Gastroesophageal sphincter (tissue), 4 donors: ENCODE results near the gene CDK14. TPM values are rescaled to one million over a fixed set of nuclear protein-coding genes. Genes with fewer than 3 reads are reported as not detected.

Experiments used
- ATAC-seq: fragments of 150-250 bp; one replicate; pipeline ENCODE4 v1.9.1; 2016; ENCODE audit warnings: mild to moderate bottlenecking, moderate library complexity
- H3K27ac ChIP-seq, 4 donors: fragments of 200-600 bp; sonication (generic) in 3 of 4; 1 replicate in 3 of 4; 2 replicates in 1 of 4; pipeline ENCODE4 v1.5.1; 2016 to 2019
- H3K27me3 ChIP-seq: fragments of 200-600 bp; sonication (generic); one replicate; pipeline ENCODE4 v1.5.1; 2019
- H3K36me3 ChIP-seq, 2 donors: fragments of 200-600 bp; sonication (generic); one replicate each; pipeline ENCODE4 v1.5.1; 2019; ENCODE audit warnings: control low read depth in 1 of 2
- H3K4me1 ChIP-seq, 3 donors: fragments of 200-600 bp; sonication (generic); 1 replicate in 2 of 3; 2 replicates in 1 of 3; pipeline ENCODE4 v1.5.1; 2016 to 2019; ENCODE audit warnings: control low read depth in 2 of 3
- H3K4me3 ChIP-seq, 2 donors: fragments of 200-600 bp; sonication (generic); one replicate each; pipeline ENCODE4 v1.5.1; 2019; ENCODE audit warnings: mild to moderate bottlenecking in 1 of 2, moderate library complexity in 1 of 2
- H3K9me3 ChIP-seq, 3 donors: fragments of 200-600 bp; sonication (generic); one replicate each; pipeline ENCODE4 v1.5.1; 2017 to 2019; ENCODE audit warnings: control low read depth in 2 of 3
- CTCF ChIP-seq, 4 experiments: fragments of 200-600 bp in 2 of 4; fragments of 450-650 bp in 2 of 4; sonication (generic) in 1 of 4; IDR thresholded peaks; one replicate each; pipeline ENCODE4 v1.5.1; 2017 to 2019; ENCODE audit warnings: antibody characterized with exemption in 4 of 4, mild to moderate bottlenecking in 2 of 4, moderate library complexity in 2 of 4
- EP300 ChIP-seq: sonication (generic); formaldehyde crosslinking; IDR thresholded peaks from one replicate; pipeline ENCODE4 v1.6.1; 2017; ENCODE audit warnings: antibody characterized with exemption, mild to moderate bottlenecking
- POLR2A ChIP-seq, 2 donors: fragments of 450-650 bp; IDR thresholded peaks; one replicate each; pipeline ENCODE4 v1.6.1; 2017; ENCODE audit warnings: antibody characterized with exemption in 2 of 2, mild to moderate bottlenecking in 2 of 2, moderate library complexity in 1 of 2
- POLR2AphosphoS5 ChIP-seq: sonication (generic); formaldehyde crosslinking; IDR thresholded peaks from one replicate; pipeline ENCODE4 v1.6.1; 2017; ENCODE audit warnings: antibody characterized with exemption
- WGBS, 2 donors: methylation state at CpG; one replicate each; pipeline ENCODE4 v1.1.5; 2018; ENCODE audit warnings: low coverage in 1 of 2; 5-methylcytosine and 5-hydroxymethylcytosine counted together
- total RNA-seq, 4 donors: library from RNA; depleted of rRNA; stranded (reverse); fragments of >200 nt; gene quantifications; one replicate each; pipeline ENCODE4 v1.1.0, GENCODE V29; 2016

Gene CDK14
- total RNA-seq, 4 donors from 2014 or later: 14.8 to 28.7 (median 18.4) TPM

- 25 to 43% methylated on average over 1 of the region's 1 CpG for WGBS, 2 donors
- no peaks in the 10 kb centered on the region for H3K36me3 ChIP-seq
- no peaks in the 10 kb centered on the region for H3K9me3 ChIP-seq
- H3K4me1 ChIP-seq: peaks cover 0 to 4% (median 0%) of the 10 kb centered on the region in 3 donors
- no peaks in the 10 kb centered on the region for H3K27me3 ChIP-seq
- H3K27ac ChIP-seq: no peak overlapping the region
- TF ChIP-seq EP300: no peak
- TF ChIP-seq CTCF (IDR thresholded peaks at IDR 0.05): no peak
- no peak for TF ChIP-seq POLR2A (IDR thresholded peaks at IDR 0.05)
- TF ChIP-seq POLR2AphosphoS5: no peak
- no peak for ATAC-seq
- H3K4me3 ChIP-seq: no peak overlapping the region
Measured at GRCh38 chr7:90891529-90891928, 295.4 kb downstream of the CDK14 start.

- TF ChIP-seq EP300: no peak
- no peak for TF ChIP-seq POLR2AphosphoS5
- TF ChIP-seq CTCF (IDR thresholded peaks at IDR 0.05): no peak
- TF ChIP-seq POLR2A (IDR thresholded peaks at IDR 0.05): no peak
- ATAC-seq: no peak
- Histone ChIP-seq H3K4me1 (no peaks in the 10 kb centered on the region), H3K36me3 (no peaks in the 10 kb centered on the region), H3K27me3 (no peaks in the 10 kb centered on the region), H3K27ac (no peak overlapping the region), H3K4me3 (no peak overlapping the region), H3K9me3 (no peaks in the 10 kb centered on the region)
- WGBS, 2 donors: 78 to 96% methylated on average over 2 of the region's 2 CpGs
Measured at GRCh38 chr7:90892213-90892612, 296.1 kb downstream of the CDK14 start.

- Histone ChIP-seq H3K4me3 (no peak overlapping the region), H3K27me3 (no peaks in the 10 kb centered on the region), H3K27ac (no peak overlapping the region), H3K4me1 (no peaks in the 10 kb centered on the region), H3K36me3 (no peaks in the 10 kb centered on the region), H3K9me3 (no peaks in the 10 kb centered on the region)
- no peak for ATAC-seq
- TF ChIP-seq EP300 (no peak), POLR2AphosphoS5 (no peak), CTCF (IDR thresholded peaks at IDR 0.05) (no peak), POLR2A (IDR thresholded peaks at IDR 0.05) (no peak)
- 91 to 93% methylated on average over 3 of the region's 3 CpGs for WGBS, 2 donors
Measured at GRCh38 chr7:90894122-90894521, 298.0 kb downstream of the CDK14 start.

- H3K27ac ChIP-seq: no peak overlapping the region
- no peak overlapping the region for H3K4me3 ChIP-seq
- ATAC-seq: no peak
- no peaks in the 10 kb centered on the region for H3K27me3 ChIP-seq
- H3K4me1 ChIP-seq: no peaks in the 10 kb centered on the region
- H3K36me3 ChIP-seq: no peaks in the 10 kb centered on the region
- WGBS, 2 donors: 94 to 95% methylated on average over 1 of the region's 1 CpG
- TF ChIP-seq POLR2A (IDR thresholded peaks at IDR 0.05) (no peak), POLR2AphosphoS5 (no peak)
- no peaks in the 10 kb centered on the region for H3K9me3 ChIP-seq
Measured at GRCh38 chr7:90896458-90896857, 300.3 kb downstream of the CDK14 start.

- Histone ChIP-seq H3K27me3 (no peaks in the 10 kb centered on the region), H3K27ac (no peak overlapping the region), H3K4me3 (no peak overlapping the region), H3K9me3 (no peaks in the 10 kb centered on the region), H3K4me1 (no peaks in the 10 kb centered on the region), H3K36me3 (no peaks in the 10 kb centered on the region)
- TF ChIP-seq POLR2A (IDR thresholded peaks at IDR 0.05) (no peak), CTCF (IDR thresholded peaks at IDR 0.05) (no peak), EP300 (no peak), POLR2AphosphoS5 (no peak)
- no peak for ATAC-seq
Measured at GRCh38 chr7:90897961-90898469, 301.9 kb downstream of the CDK14 start.
